SU-DHL-6 (cell line): ENCODE results near the gene ZFAND6.

Experiments
- H2AFZ ChIP-seq: fragments of 200-600 bp; sonication (generic); 2 replicates; pipeline ENCODE4 v1.6.1; 2014; ENCODE audit warnings: low read depth, mild to moderate bottlenecking, moderate library complexity, mixed read lengths, antibody characterized with exemption, low read length; ENCODE audit not compliant: severe bottlenecking
- H3F3A ChIP-seq: fragments of 200-600 bp; shearing (Covaris generic); 2 replicates; pipeline ENCODE4 v1.6.0; 2016; ENCODE audit warnings: antibody characterized with exemption, mild to moderate bottlenecking; ENCODE audit not compliant: insufficient read depth
- H3K27ac ChIP-seq: fragments of 200-600 bp; sonication (generic); 2 replicates; pipeline ENCODE4 v1.5.1; 2016; ENCODE audit warnings: low read depth, mild to moderate bottlenecking, low read length, moderate library complexity, mixed read lengths
- H3K27me3 ChIP-seq: fragments of 200-600 bp; sonication (generic), shearing (Covaris generic); 2 replicates; pipeline ENCODE4 v1.6.0; 2014; ENCODE audit warnings: mild to moderate bottlenecking, low read length
- H3K36me3 ChIP-seq: fragments of 200-600 bp; sonication (generic); 2 replicates; pipeline ENCODE4 v1.6.1; 2014; ENCODE audit warnings: mild to moderate bottlenecking, low read length, mixed read lengths
- H3K4me2 ChIP-seq: fragments of 300-600, 200-600 bp; shearing (Covaris generic), sonication (generic); 2 replicates; pipeline ENCODE4 v1.6.0; 2014; ENCODE audit warnings: low read length, low read depth, mild to moderate bottlenecking; ENCODE audit not compliant: poor library complexity, severe bottlenecking
- H3K4me3 ChIP-seq: fragments of 200-600 bp; sonication (generic); 2 replicates; pipeline ENCODE4 v1.5.1; 2014; ENCODE audit warnings: antibody characterized with exemption, low read length, mild to moderate bottlenecking, mixed read lengths; ENCODE audit not compliant: insufficient read depth, poor library complexity, severe bottlenecking
- H3K79me2 ChIP-seq: fragments of 200-600 bp; sonication (generic); 2 replicates; pipeline ENCODE4 v1.6.1; 2014; ENCODE audit warnings: mild to moderate bottlenecking, low read length, moderate library complexity; ENCODE audit not compliant: insufficient read depth
- H3K9ac ChIP-seq: fragments of 200-600 bp; sonication (generic); 2 replicates; pipeline ENCODE4 v1.7.0; 2014; ENCODE audit warnings: mild to moderate bottlenecking, low read length
- H3K9me2 ChIP-seq: fragments of 200-600 bp; sonication (generic); replicated peaks from 2 replicates; pipeline ENCODE4 v1.6.1; 2014; ENCODE audit warnings: low read length; ENCODE audit not compliant: insufficient read depth
- H3K9me3 ChIP-seq: fragments of 200-600 bp; sonication (generic); 2 replicates; pipeline ENCODE4 v1.6.1; 2014; ENCODE audit warnings: low read length, mixed read lengths; ENCODE audit not compliant: insufficient read depth
- H4K20me1 ChIP-seq: fragments of 200-600 bp; sonication (generic); 2 replicates; pipeline ENCODE4 v1.6.1; 2014; ENCODE audit warnings: low read depth, mild to moderate bottlenecking, antibody characterized with exemption, low read length, moderate library complexity, mixed read lengths
- CTCF ChIP-seq: fragments of 200-600 bp; sonication (generic); IDR thresholded peaks from one replicate; pipeline ENCODE4 v1.5.1; 2017; ENCODE audit warnings: antibody characterized with exemption, mild to moderate bottlenecking, low read length, moderate library complexity; ENCODE audit not compliant: insufficient read depth, poor library complexity, severe bottlenecking
- EZH2phosphoT487 ChIP-seq: fragments of 200-600 bp; sonication (generic), shearing (Covaris generic); conservative IDR thresholded peaks from 2 replicates; pipeline ENCODE4 v1.6.1; 2018; ENCODE audit warnings: mild to moderate bottlenecking, antibody characterized with exemption, low read length, moderate library complexity, mixed read lengths

ZFAND6 gene

GRCh38 chr15:80177156-80177555, 117.7 kb downstream of the ZFAND6 start:
- no peak overlapping the region for H3K27ac ChIP-seq
- no peak overlapping the region for H3K4me2 ChIP-seq
- no peaks in the 10 kb centered on the region for H3K27me3 ChIP-seq
- H2AFZ ChIP-seq, result no peak overlapping the region
- H3F3A ChIP-seq, result no peaks in the 10 kb centered on the region
- H3K79me2 ChIP-seq, result no peaks in the 10 kb centered on the region
- H3K9ac ChIP-seq, result no peak overlapping the region
- no peaks in the 10 kb centered on the region for H3K9me2 ChIP-seq
- no peak for TF ChIP-seq EZH2phosphoT487
- TF ChIP-seq CTCF, result no peak
- H4K20me1 ChIP-seq, result no peaks in the 10 kb centered on the region
- no peaks in the 10 kb centered on the region for H3K36me3 ChIP-seq
- H3K9me3 ChIP-seq, result no peaks in the 10 kb centered on the region
- no peak overlapping the region for H3K4me3 ChIP-seq

GRCh38 chr15:80179025-80179759, 119.7 kb downstream of the ZFAND6 start:
- no peak overlapping the region for H3K27ac ChIP-seq
- H3K27me3 ChIP-seq, result no peaks in the 10 kb centered on the region
- no peaks in the 10 kb centered on the region for H3K36me3 ChIP-seq
- no peaks in the 10 kb centered on the region for H4K20me1 ChIP-seq
- TF ChIP-seq CTCF, result no peak
- TF ChIP-seq EZH2phosphoT487, result no peak
- no peaks in the 10 kb centered on the region for H3K9me3 ChIP-seq
- H3F3A ChIP-seq, result no peaks in the 10 kb centered on the region
- H3K9ac ChIP-seq, result no peak overlapping the region
- H3K4me2 ChIP-seq, result no peak overlapping the region
- H2AFZ ChIP-seq, result no peak overlapping the region
- H3K9me2 ChIP-seq, result no peaks in the 10 kb centered on the region
- H3K79me2 ChIP-seq, result no peaks in the 10 kb centered on the region
- no peak overlapping the region for H3K4me3 ChIP-seq

DNA sequence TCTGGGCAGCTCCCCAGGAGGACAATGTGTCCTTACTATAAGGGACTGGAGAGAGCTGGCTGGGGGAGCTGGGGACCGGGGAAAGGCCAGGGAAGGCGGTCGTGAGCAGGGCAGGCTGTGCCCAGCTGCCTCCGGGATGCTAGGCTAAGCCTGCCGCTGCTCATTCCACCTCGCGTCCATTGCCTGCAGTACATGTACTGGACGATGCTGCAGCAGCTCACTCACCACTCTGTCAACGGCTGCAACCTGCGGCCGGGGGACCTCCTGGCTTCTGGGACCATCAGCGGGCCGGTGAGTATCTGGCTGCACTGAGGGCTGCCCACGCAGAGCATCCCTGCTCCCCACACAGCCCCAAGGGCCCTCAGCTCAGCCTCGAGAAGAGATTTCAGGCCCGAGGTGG, 120.5 kb downstream of the ZFAND6 start:
- Histone ChIP-seq H3K4me2 (no peak overlapping the region), H4K20me1 (no peaks in the 10 kb centered on the region), H3K27ac (no peak overlapping the region), H3K79me2 (no peaks in the 10 kb centered on the region), H3K36me3 (no peaks in the 10 kb centered on the region), H3K9me2 (no peaks in the 10 kb centered on the region), H3F3A (no peaks in the 10 kb centered on the region), H3K4me3 (no peak overlapping the region), H2AFZ (no peak overlapping the region), H3K27me3 (no peaks in the 10 kb centered on the region), H3K9me3 (no peaks in the 10 kb centered on the region), H3K9ac (no peak overlapping the region)
- TF ChIP-seq EZH2phosphoT487 (no peak), CTCF (no peak)
